Measurements from ENCODE around the gene GAB4. TPM values are rescaled to one million over a fixed set of nuclear protein-coding genes. Genes with fewer than 3 reads are reported as not detected.

The GAB4 gene
- total RNA-seq, 1 donor from 2014 or later = not detected

DNA sequence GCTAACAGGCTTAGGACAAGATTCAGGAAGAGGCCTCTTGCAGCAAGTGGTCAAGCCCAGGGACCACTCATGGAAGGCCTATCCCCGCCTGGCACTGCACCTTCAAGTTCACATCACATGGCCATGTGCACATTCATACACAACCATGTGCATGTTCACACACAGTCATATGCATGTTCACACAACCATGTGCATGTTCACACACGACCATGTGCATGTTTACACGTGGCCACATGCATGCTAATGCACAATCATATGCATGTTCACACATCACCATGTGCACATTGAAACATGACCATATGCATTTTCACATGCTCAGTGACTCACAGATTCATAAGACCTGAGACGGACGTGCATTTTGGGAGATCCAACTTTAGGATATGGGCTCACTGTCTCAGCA lies 48.0 kb upstream of the GAB4 start:
- Histone ChIP-seq H3K9me3 (ENCODE audit: insufficient read depth, low read depth, low read length) (no peaks in the 10 kb centered on the region), H3K4me3 (ENCODE audit: insufficient read depth, low read depth, low read length) (no peak overlapping the region)
- no peak for FAIRE-seq

GRCh38 chr22:17047656-17048055 lies 39.6 kb upstream of the GAB4 start:
- no peak overlapping the region for H2AFZ ChIP-seq (ENCODE audit: low read depth, low read length)
- H3K79me2 ChIP-seq (ENCODE audit: insufficient read depth, low read length) = no peaks in the 10 kb centered on the region
- Mint-ChIP-seq H3K4me3 (ENCODE audit: unreplicated experiment) (no peak overlapping the region), H3K27me3 (ENCODE audit: low read depth, unreplicated experiment) (peaks cover 14% of the 10 kb centered on the region), H3K27ac (ENCODE audit: unreplicated experiment) (no peak overlapping the region), H3K4me1 (ENCODE audit: low read depth, unreplicated experiment) (no peaks in the 10 kb centered on the region), H3K36me3 (ENCODE audit: low read depth, unreplicated experiment) (no peaks in the 10 kb centered on the region), H3K9me3 (ENCODE audit: unreplicated experiment) (no peaks in the 10 kb centered on the region)
- no peaks in the 10 kb centered on the region for H3K4me1 ChIP-seq (ENCODE audit: insufficient read depth, low read length)
- no peak overlapping the region for H3K4me2 ChIP-seq (ENCODE audit: low read length)
- no peaks in the 10 kb centered on the region for H4K20me1 ChIP-seq (ENCODE audit: insufficient read depth, low read length)
- H3K9me3 ChIP-seq (ENCODE audit: insufficient read depth, low read depth, low read length) = no peaks in the 10 kb centered on the region
- FAIRE-seq (no peak), DNase-seq (ENCODE audit: low read depth) (no peak)
- no peak overlapping the region for H3K27ac ChIP-seq (ENCODE audit: low read depth, low read length)
- TF ChIP-seq EZH2 (IDR thresholded peaks at IDR 0.05; ENCODE audit: insufficient read depth, low read length) (no peak), CTCF (IDR thresholded peaks at IDR 0.05; ENCODE audit: insufficient read depth, low read depth, low read length) (no peak)
- no peaks in the 10 kb centered on the region for H3K36me3 ChIP-seq (ENCODE audit: insufficient read depth, low read length)
- H3K9ac ChIP-seq (ENCODE audit: low read length) = no peak overlapping the region
- no peaks in the 10 kb centered on the region for H3K27me3 ChIP-seq (ENCODE audit: insufficient read depth, low read length)
- no peak overlapping the region for H3K4me3 ChIP-seq (ENCODE audit: insufficient read depth, low read depth, low read length)

More for the DNA sequence above, 48.0 kb upstream of the GAB4 start:
- Mint-ChIP-seq H3K27me3 (ENCODE audit: low read depth, unreplicated experiment) (peaks cover 37% of the 10 kb centered on the region), H3K4me1 (ENCODE audit: low read depth, unreplicated experiment) (no peaks in the 10 kb centered on the region), H3K4me3 (ENCODE audit: unreplicated experiment) (no peak overlapping the region), H3K9me3 (ENCODE audit: unreplicated experiment) (no peaks in the 10 kb centered on the region), H3K27ac (ENCODE audit: unreplicated experiment) (no peak overlapping the region), H3K36me3 (ENCODE audit: low read depth, unreplicated experiment) (no peaks in the 10 kb centered on the region)
- no peaks in the 10 kb centered on the region for H3K79me2 ChIP-seq (ENCODE audit: insufficient read depth, low read length)
- no peaks in the 10 kb centered on the region for H3K36me3 ChIP-seq (ENCODE audit: insufficient read depth, low read length)
- no peak overlapping the region for H3K9ac ChIP-seq (ENCODE audit: low read length)
- no peak for DNase-seq (ENCODE audit: low read depth)
- no peak overlapping the region for H2AFZ ChIP-seq (ENCODE audit: low read depth, low read length)
- H3K4me1 ChIP-seq (ENCODE audit: insufficient read depth, low read length) = no peaks in the 10 kb centered on the region
- H3K27ac ChIP-seq (ENCODE audit: low read depth, low read length) = no peak overlapping the region
- TF ChIP-seq EZH2 (IDR thresholded peaks at IDR 0.05; ENCODE audit: insufficient read depth, low read length) (no peak), CTCF (IDR thresholded peaks at IDR 0.05; ENCODE audit: insufficient read depth, low read depth, low read length) (no peak)
- no peaks in the 10 kb centered on the region for H4K20me1 ChIP-seq (ENCODE audit: insufficient read depth, low read length)
- no peaks in the 10 kb centered on the region for H3K27me3 ChIP-seq (ENCODE audit: insufficient read depth, low read length)
- H3K4me2 ChIP-seq (ENCODE audit: low read length) = no peak overlapping the region

DNA sequence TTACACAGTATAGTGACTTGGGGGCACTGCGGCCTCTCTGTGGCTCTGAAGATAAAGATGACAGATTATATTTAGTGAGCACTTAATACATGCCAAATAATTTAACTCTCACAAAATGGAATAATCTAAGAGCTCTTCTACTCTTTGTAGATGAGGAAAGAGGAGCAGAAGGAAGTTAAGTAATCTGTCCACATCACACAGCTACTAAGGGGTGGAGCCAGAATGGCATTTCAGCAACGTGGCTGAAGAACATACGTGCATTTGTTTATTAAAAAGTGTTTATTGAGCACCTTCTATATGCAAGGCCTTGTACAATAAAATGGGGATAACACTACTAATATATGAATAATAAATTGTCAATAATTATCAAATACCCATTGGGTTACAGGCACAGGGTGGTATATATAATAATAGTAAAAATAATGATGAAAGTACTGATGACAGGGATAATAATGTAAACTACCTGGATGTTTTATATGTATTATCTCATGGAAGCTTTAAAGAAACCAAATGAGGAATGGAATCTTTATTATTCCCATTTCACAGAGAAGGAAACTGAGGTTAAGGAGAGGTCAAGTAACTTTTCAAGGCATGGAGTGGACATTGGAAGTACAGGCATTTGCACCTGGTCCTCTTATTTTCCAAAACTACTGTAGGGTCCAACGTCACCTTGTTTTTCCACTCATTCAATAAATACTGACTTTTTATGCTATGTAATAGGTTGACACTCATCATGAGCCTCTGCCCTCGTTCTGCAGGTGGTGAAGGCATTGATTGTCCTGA lies 38.7 kb upstream of the GAB4 start:
- no peaks in the 10 kb centered on the region for H3K9me3 Mint-ChIP-seq (ENCODE audit: unreplicated experiment)
- H3K27ac Mint-ChIP-seq (ENCODE audit: unreplicated experiment) = no peak overlapping the region
- no peaks in the 10 kb centered on the region for H3K36me3 Mint-ChIP-seq (ENCODE audit: low read depth, unreplicated experiment)
- TF ChIP-seq CTCF (IDR thresholded peaks at IDR 0.05; ENCODE audit: insufficient read depth, low read depth, low read length) = no peak
- no peak for TF ChIP-seq EZH2 (IDR thresholded peaks at IDR 0.05; ENCODE audit: insufficient read depth, low read length)
- peaks cover 14% of the 10 kb centered on the region for H3K27me3 Mint-ChIP-seq (ENCODE audit: low read depth, unreplicated experiment)
- H3K9ac ChIP-seq (ENCODE audit: low read length) = no peak overlapping the region
- H3K4me1 ChIP-seq (ENCODE audit: insufficient read depth, low read length) = no peaks in the 10 kb centered on the region
- no peak overlapping the region for H2AFZ ChIP-seq (ENCODE audit: low read depth, low read length)
- H3K4me1 Mint-ChIP-seq (ENCODE audit: low read depth, unreplicated experiment) = no peaks in the 10 kb centered on the region
- no peak overlapping the region for H3K4me2 ChIP-seq (ENCODE audit: low read length)
- no peaks in the 10 kb centered on the region for H3K36me3 ChIP-seq (ENCODE audit: insufficient read depth, low read length)
- no peak overlapping the region for H3K4me3 ChIP-seq (ENCODE audit: insufficient read depth, low read depth, low read length)
- H3K27me3 ChIP-seq (ENCODE audit: insufficient read depth, low read length) = no peaks in the 10 kb centered on the region
- H4K20me1 ChIP-seq (ENCODE audit: insufficient read depth, low read length) = no peaks in the 10 kb centered on the region
- no peak overlapping the region for H3K27ac ChIP-seq (ENCODE audit: low read depth, low read length)
- no peak for DNase-seq (ENCODE audit: low read depth)
- no peak overlapping the region for H3K4me3 Mint-ChIP-seq (ENCODE audit: unreplicated experiment)
- H3K9me3 ChIP-seq (ENCODE audit: insufficient read depth, low read depth, low read length) = no peaks in the 10 kb centered on the region
- H3K79me2 ChIP-seq (ENCODE audit: insufficient read depth, low read length) = no peaks in the 10 kb centered on the region
- no peak for FAIRE-seq

Measured in astrocyte (in vitro differentiated cells and primary cell).